Ishikawa (cell line): Measurements from ENCODE around the gene MLKL.

Experiments
- CEBPB ChIP-seq: IDR thresholded peaks from 2 replicates; pipeline ENCODE4 v1.6.1; 2012
- CREB1 ChIP-seq: IDR thresholded peaks from 2 replicates; pipeline ENCODE4 v1.6.1; 2012; ENCODE audit warnings: low read depth
- EGR1 ChIP-seq: IDR thresholded peaks from 2 replicates; pipeline ENCODE4 v1.6.1; 2012
- EP300 ChIP-seq: IDR thresholded peaks from 2 replicates; pipeline ENCODE4 v1.6.1; 2012; ENCODE audit warnings: borderline replicate concordance
- FOXM1 ChIP-seq: IDR thresholded peaks from 2 replicates; pipeline ENCODE4 v1.6.1; 2012; ENCODE audit warnings: low read depth, borderline replicate concordance
- MAX ChIP-seq: IDR thresholded peaks from 2 replicates; pipeline ENCODE4 v1.6.1; 2012
- NFIC ChIP-seq: IDR thresholded peaks from 2 replicates; pipeline ENCODE4 v1.6.1; 2012
- RAD21 ChIP-seq: IDR thresholded peaks from 2 replicates; pipeline ENCODE4 v1.6.1; 2012; ENCODE audit warnings: low read depth
- REST ChIP-seq: IDR thresholded peaks from 2 replicates; pipeline ENCODE4 v1.6.1; 2012; ENCODE audit warnings: low read depth, mild to moderate bottlenecking
- TAF1 ChIP-seq: IDR thresholded peaks from 2 replicates; pipeline ENCODE4 v1.6.1; 2012; ENCODE audit warnings: low read depth, mild to moderate bottlenecking
- TCF12 ChIP-seq: IDR thresholded peaks from 2 replicates; pipeline ENCODE4 v1.6.1; 2012; ENCODE audit warnings: low read depth
- TEAD4 ChIP-seq: IDR thresholded peaks from 2 replicates; pipeline ENCODE4 v1.6.1; 2012
- USF1 ChIP-seq: IDR thresholded peaks from 2 replicates; pipeline ENCODE4 v1.6.1; 2012
- YY1 ChIP-seq: IDR thresholded peaks from 2 replicates; pipeline ENCODE4 v1.6.1; 2012; ENCODE audit warnings: low read depth
- ZBTB7A ChIP-seq: IDR thresholded peaks from 2 replicates; pipeline ENCODE4 v1.6.1; 2012; ENCODE audit warnings: low read depth

Gene MLKL

GRCh38 chr16:74738113-74738541 is 37.5 kb upstream of the MLKL start:
- TF ChIP-seq TCF12 (no peak), MAX (no peak), NFIC (peak; percentile 61)

- TF ChIP-seq NFIC (no peak), MAX (no peak), USF1 (no peak), RAD21 (no peak), CEBPB (no peak)
Observed at GRCh38 chr16:74737521-74737920, 36.9 kb upstream of the MLKL start.

- TF ChIP-seq YY1 (no peak), TCF12 (no peak), EGR1 (no peak), EP300 (no peak), MAX (no peak), NFIC (no peak), TAF1 (no peak), RAD21 (no peak), TEAD4 (no peak), USF1 (no peak), CEBPB (no peak), ZBTB7A (no peak), CREB1 (no peak)
Observed at GRCh38 chr16:74736531-74737157, 36.0 kb upstream of the MLKL start.

GRCh38 chr16:74735554-74735953 is 34.9 kb upstream of the MLKL start:
- TF ChIP-seq MAX (no peak), EP300 (no peak), YY1 (no peak), REST (no peak), TEAD4 (no peak), ZBTB7A (no peak), CREB1 (no peak), RAD21 (no peak), NFIC (no peak), EGR1 (no peak), TCF12 (no peak), FOXM1 (no peak), USF1 (no peak), CEBPB (no peak), TAF1 (no peak)

GRCh38 chr16:74735162-74735452 is 34.4 kb upstream of the MLKL start:
- TF ChIP-seq YY1: no peak
- no peak for TF ChIP-seq EGR1
- TF ChIP-seq TCF12: no peak
- no peak for TF ChIP-seq REST
- no peak for TF ChIP-seq ZBTB7A
- no peak for TF ChIP-seq CREB1
- no peak for TF ChIP-seq EP300
- TF ChIP-seq TEAD4: no peak
- TF ChIP-seq MAX: no peak
